Measurements from ENCODE around the gene NAT14. TPM values are rescaled to one million over a fixed set of nuclear protein-coding genes. Genes with fewer than 3 reads are reported as not detected.
"Not testable (repeated sequence)": the region's sequence is repeated elsewhere in the genome, so short reads cannot be mapped to it uniquely, and the experiment has no call there.

Gene NAT14
- total RNA-seq, 2 experiments from 2014 or later = 28.3 to 29.1 TPM

DNA sequence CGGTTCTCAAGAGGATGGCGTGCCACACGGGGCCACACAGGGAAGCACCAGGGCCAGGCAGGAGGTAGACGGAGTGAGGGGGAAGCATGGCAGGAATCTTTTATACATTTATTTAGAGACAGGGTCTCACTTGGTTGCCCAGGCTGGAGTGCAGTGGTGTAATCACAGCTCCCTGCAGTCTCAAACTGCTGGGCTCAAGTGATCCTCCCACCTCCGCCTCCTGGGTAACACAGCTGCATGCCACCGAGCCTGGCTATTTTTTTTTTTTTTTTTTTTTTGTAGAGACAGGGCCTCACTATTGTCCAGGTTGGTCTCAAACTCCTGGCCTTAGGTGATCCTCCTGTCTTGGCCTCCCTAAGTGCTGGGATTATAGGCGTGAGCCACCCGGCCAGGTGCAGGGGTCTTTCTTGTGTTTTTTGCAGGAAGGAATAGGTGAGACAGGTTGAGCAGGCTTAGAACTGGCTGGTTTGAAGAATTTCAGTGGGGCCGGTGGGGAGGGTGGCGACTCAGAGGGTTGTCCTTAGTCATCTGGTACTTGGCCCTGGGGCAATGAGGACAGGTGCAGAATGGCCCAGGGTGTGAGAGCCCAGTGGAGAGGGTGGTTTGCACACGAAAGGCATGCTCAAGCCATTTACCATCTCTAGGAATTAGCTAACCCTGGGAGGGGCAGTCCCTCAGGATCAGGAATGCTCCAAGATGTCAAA lies 10.8 kb downstream of the NAT14 start:
- no TSS peak for BruUV-seq (replicated peaks)
- no peak overlapping the region for H3K4me2 ChIP-seq (ENCODE audit: low read length)
- POLR2A ChIA-PET = interaction anchor here (0.6 kb wide), 1 partner anchor 579 kb away, joined by 3 read pairs; no protein-coding TSS in a partner anchor

DNA sequence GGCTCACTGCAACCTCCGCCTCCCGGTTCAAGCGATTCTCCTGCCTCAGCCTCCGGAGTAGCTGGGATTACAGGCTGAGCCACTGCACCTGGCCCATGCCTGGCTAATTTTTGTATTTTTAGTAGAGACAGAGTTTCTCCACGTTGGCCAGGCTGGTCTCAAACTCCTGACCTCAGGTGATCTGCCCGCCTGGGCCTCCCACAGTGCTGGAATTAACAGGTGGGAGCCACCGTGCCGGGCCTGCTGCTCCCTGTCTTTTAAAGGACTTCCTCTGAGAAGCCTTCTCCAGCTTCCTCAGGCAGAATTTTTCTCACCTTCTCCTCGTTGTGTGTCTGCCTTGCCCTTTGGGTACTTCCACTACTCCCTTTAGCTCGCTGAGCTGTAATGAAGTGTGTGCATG lies 11.8 kb downstream of the NAT14 start:
- H3K36me3 ChIP-seq (ENCODE audit: insufficient read depth, low read length); H3K9me3 ChIP-seq (ENCODE audit: low read length); H3K79me2 ChIP-seq (ENCODE audit: insufficient read depth, low read depth, low read length); intact Hi-C loops (cut with micrococcal nuclease; ENCODE audit: unreplicated experiment); H3K4me3 ChIP-seq (ENCODE audit: low read depth, low read length, poor library complexity, severe bottlenecking); POLR2A ChIA-PET; H2AFZ ChIP-seq (ENCODE audit: low read length); H3K4me1 ChIP-seq (ENCODE audit: insufficient read depth, low read length, poor library complexity, severe bottlenecking); H4K20me1 ChIP-seq (ENCODE audit: insufficient read depth, low read length); H3K4me2 ChIP-seq (ENCODE audit: low read length); CTCF ChIA-PET (ENCODE audit: unreplicated experiment); H3K9me2 ChIP-seq (ENCODE audit: insufficient read depth, low read length); H3K27ac ChIP-seq (ENCODE audit: low read depth, low read length, poor library complexity, severe bottlenecking); BruUV-seq (replicated peaks); DNase-seq (ENCODE audit: low spot score): not testable (repeated sequence)

More for the DNA sequence above, 10.8 kb downstream of the NAT14 start:
- CTCF ChIA-PET (ENCODE audit: unreplicated experiment) = no interaction called here
- H3K9me3 ChIP-seq (ENCODE audit: low read length) = no peaks in the 10 kb centered on the region
- DNase-seq (ENCODE audit: low spot score) = no peak
- no peaks in the 10 kb centered on the region for H3K36me3 ChIP-seq (ENCODE audit: insufficient read depth, low read length)
- H2AFZ ChIP-seq (ENCODE audit: low read length) = no peak overlapping the region
- H3K9me2 ChIP-seq (ENCODE audit: insufficient read depth, low read length) = no peaks in the 10 kb centered on the region
- intact Hi-C loops (cut with micrococcal nuclease; ENCODE audit: unreplicated experiment) = no loop called here
- no peaks in the 10 kb centered on the region for H3K4me1 ChIP-seq (ENCODE audit: insufficient read depth, low read length, poor library complexity, severe bottlenecking)
- H3K27ac ChIP-seq (ENCODE audit: low read depth, low read length, poor library complexity, severe bottlenecking) = no peak overlapping the region
- TF ChIP-seq, protein P1, sequence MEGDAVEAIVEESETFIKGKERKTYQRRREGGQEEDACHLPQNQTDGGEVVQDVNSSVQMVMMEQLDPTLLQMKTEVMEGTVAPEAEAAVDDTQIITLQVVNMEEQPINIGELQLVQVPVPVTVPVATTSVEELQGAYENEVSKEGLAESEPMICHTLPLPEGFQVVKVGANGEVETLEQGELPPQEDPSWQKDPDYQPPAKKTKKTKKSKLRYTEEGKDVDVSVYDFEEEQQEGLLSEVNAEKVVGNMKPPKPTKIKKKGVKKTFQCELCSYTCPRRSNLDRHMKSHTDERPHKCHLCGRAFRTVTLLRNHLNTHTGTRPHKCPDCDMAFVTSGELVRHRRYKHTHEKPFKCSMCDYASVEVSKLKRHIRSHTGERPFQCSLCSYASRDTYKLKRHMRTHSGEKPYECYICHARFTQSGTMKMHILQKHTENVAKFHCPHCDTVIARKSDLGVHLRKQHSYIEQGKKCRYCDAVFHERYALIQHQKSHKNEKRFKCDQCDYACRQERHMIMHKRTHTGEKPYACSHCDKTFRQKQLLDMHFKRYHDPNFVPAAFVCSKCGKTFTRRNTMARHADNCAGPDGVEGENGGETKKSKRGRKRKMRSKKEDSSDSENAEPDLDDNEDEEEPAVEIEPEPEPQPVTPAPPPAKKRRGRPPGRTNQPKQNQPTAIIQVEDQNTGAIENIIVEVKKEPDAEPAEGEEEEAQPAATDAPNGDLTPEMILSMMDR (conservative IDR thresholded peaks at IDR 0.05; ENCODE audit: low read length) = no peak
- TF ChIP-seq EZH2phosphoT487 (IDR thresholded peaks at IDR 0.05; ENCODE audit: borderline replicate concordance, low read depth, low read length) = no peak
- no peak overlapping the region for H3K4me3 ChIP-seq (ENCODE audit: low read depth, low read length, poor library complexity, severe bottlenecking)
- H3K79me2 ChIP-seq (ENCODE audit: insufficient read depth, low read depth, low read length) = no peaks in the 10 kb centered on the region
- H4K20me1 ChIP-seq (ENCODE audit: insufficient read depth, low read length) = no peaks in the 10 kb centered on the region

DNA sequence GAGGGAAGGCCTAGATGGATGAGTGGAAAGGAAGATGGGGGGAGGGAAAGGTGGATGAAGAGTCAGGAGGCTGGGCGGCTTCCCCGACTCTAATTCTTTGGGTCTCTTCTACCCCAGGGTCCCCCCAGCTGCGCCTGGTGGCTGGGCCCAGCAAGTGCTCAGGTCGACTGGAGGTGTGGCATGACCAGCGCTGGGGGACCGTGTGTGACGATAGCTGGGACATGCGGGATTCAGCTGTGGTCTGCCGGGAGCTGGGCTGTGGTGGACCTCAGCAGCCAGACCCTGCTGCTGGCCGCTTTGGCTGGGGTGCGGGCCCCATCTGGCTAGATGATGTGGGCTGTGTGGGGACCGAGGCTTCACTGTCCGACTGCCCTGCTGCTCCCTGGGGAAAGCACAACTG lies 12.8 kb downstream of the NAT14 start:
- no peak for TF ChIP-seq EZH2phosphoT487 (IDR thresholded peaks at IDR 0.05; ENCODE audit: borderline replicate concordance, low read depth, low read length)
- TF ChIP-seq, protein P1 (conservative IDR thresholded peaks at IDR 0.05; ENCODE audit: low read length) = no peak
- Histone ChIP-seq H2AFZ (ENCODE audit: low read length) (no peak overlapping the region), H3K79me2 (ENCODE audit: insufficient read depth, low read depth, low read length) (no peaks in the 10 kb centered on the region), H4K20me1 (ENCODE audit: insufficient read depth, low read length) (no peaks in the 10 kb centered on the region), H3K27ac (ENCODE audit: low read depth, low read length, poor library complexity, severe bottlenecking) (no peak overlapping the region), H3K4me3 (ENCODE audit: low read depth, low read length, poor library complexity, severe bottlenecking) (no peak overlapping the region), H3K4me2 (ENCODE audit: low read length) (no peak overlapping the region), H3K36me3 (ENCODE audit: insufficient read depth, low read length) (no peaks in the 10 kb centered on the region), H3K4me1 (ENCODE audit: insufficient read depth, low read length, poor library complexity, severe bottlenecking) (no peaks in the 10 kb centered on the region), H3K9me3 (ENCODE audit: low read length) (no peaks in the 10 kb centered on the region), H3K9me2 (ENCODE audit: insufficient read depth, low read length) (no peaks in the 10 kb centered on the region)
- ChIA-PET CTCF (ENCODE audit: unreplicated experiment) (no interaction called here), POLR2A (no interaction called here)
- no TSS peak for BruUV-seq (replicated peaks)
- no peak for DNase-seq (ENCODE audit: low spot score)
- intact Hi-C loops (cut with micrococcal nuclease; ENCODE audit: unreplicated experiment) = no loop called here

Data from OCI-LY7 (cell line).